ENCODE measurements around the gene SBK2.

- TF ChIP-seq POLR2A (IDR thresholded peaks at IDR 0.05; ENCODE audit: low read length): no peak
- TF ChIP-seq GATA1 (IDR thresholded peaks at IDR 0.05; ENCODE audit: low read depth, low read length): no peak
These were observed 51.4 kb downstream of the SBK2 start for GRCh38 chr19:55485439-55486011.

Data from erythroblast (primary cell).